ENCODE data around the gene NOC2L.

DNA sequence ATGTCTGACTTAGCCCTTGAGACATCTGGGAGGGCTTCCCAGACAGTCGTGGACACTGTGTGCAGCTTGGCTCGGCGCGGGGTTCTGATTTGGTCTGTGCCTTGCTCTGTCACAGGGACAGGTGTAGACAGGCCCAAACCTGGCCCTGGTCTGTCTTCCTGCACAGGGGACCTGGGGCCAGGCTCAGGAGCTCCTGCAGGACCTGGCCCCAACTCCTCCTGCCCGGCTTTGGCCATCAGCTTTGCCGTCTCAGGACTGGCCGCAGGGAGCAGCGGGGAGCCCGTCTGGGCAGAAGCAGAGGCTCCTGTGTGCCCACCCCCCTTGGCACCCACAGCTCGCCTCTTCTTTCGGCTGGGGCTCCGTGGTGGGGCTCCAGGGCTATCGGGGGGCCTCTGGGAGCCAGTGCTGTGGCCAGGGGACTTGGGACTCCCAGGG is 21.1 kb upstream of the NOC2L start:
- TF ChIP-seq POLR2A (IDR thresholded peaks at IDR 0.05) = no peak
- TF ChIP-seq, protein P1, sequence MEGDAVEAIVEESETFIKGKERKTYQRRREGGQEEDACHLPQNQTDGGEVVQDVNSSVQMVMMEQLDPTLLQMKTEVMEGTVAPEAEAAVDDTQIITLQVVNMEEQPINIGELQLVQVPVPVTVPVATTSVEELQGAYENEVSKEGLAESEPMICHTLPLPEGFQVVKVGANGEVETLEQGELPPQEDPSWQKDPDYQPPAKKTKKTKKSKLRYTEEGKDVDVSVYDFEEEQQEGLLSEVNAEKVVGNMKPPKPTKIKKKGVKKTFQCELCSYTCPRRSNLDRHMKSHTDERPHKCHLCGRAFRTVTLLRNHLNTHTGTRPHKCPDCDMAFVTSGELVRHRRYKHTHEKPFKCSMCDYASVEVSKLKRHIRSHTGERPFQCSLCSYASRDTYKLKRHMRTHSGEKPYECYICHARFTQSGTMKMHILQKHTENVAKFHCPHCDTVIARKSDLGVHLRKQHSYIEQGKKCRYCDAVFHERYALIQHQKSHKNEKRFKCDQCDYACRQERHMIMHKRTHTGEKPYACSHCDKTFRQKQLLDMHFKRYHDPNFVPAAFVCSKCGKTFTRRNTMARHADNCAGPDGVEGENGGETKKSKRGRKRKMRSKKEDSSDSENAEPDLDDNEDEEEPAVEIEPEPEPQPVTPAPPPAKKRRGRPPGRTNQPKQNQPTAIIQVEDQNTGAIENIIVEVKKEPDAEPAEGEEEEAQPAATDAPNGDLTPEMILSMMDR (IDR thresholded peaks at IDR 0.05) = no peak
